ENCODE data around the gene CCL14. TPM values are rescaled to one million over a fixed set of nuclear protein-coding genes. Genes with fewer than 3 reads are reported as not detected.

CCL14 gene
- total and polyA plus RNA-seq, 2 of the 13 experiments (the other 11 are each of a cell fraction or from before 2014, with no cell fraction given) = 1.1 to 1.7 TPM

- TF ChIP-seq HOXA7 (CRISPR knock-in tag; IDR thresholded peaks at IDR 0.05) = no peak
- no peak for TF ChIP-seq MEF2D (CRISPR knock-in tag; IDR thresholded peaks at IDR 0.05)
- TF ChIP-seq ARID4A (CRISPR knock-in tag; IDR thresholded peaks at IDR 0.05; ENCODE audit: borderline replicate concordance) = no peak
- no peak for TF ChIP-seq ZNF343 (CRISPR knock-in tag; IDR thresholded peaks at IDR 0.05)
- 0 out of 2 replicates have a peak, but pooled peaks have one; percentile 43 for TF ChIP-seq BRD4 (CRISPR knock-in tag; IDR thresholded peaks at IDR 0.05)
- no peak for TF ChIP-seq HES4 (CRISPR knock-in tag; IDR thresholded peaks at IDR 0.05; ENCODE audit: borderline replicate concordance)
- no peak for TF ChIP-seq ZNF556 (CRISPR knock-in tag; IDR thresholded peaks at IDR 0.05; ENCODE audit: borderline replicate concordance)
- TF ChIP-seq MTF1 (CRISPR knock-in tag; IDR thresholded peaks at IDR 0.05) = no peak
- TF ChIP-seq AFF4 (CRISPR knock-in tag; IDR thresholded peaks at IDR 0.05) = peak; percentile 23; the same call in 1 of the 2 replicates
- no peak for TF ChIP-seq ZNF430 (CRISPR knock-in tag; IDR thresholded peaks at IDR 0.05)
- TF ChIP-seq ARID3A (IDR thresholded peaks at IDR 0.05; ENCODE audit: low read depth, low read length) = 0 out of 2 replicates have a peak, but pooled peaks have one; percentile 3
- no peak for TF ChIP-seq FOXO4 (CRISPR knock-in tag; conservative IDR thresholded peaks at IDR 0.05)
- no peak for TF ChIP-seq ZKSCAN5 (CRISPR knock-in tag; IDR thresholded peaks at IDR 0.05)
- TF ChIP-seq PHB2 (IDR thresholded peaks at IDR 0.05; ENCODE audit: partially characterized antibody) = no peak
- no peak for TF ChIP-seq ZSCAN9 (CRISPR knock-in tag; IDR thresholded peaks at IDR 0.05; ENCODE audit: borderline replicate concordance)
- no peak for TF ChIP-seq ZNF292 (CRISPR knock-in tag; IDR thresholded peaks at IDR 0.05; ENCODE audit: borderline replicate concordance, low read depth)
- TF ChIP-seq AKAP8 (CRISPR knock-in tag; IDR thresholded peaks at IDR 0.05) = no peak
- TF ChIP-seq ZNF414 (CRISPR knock-in tag; IDR thresholded peaks at IDR 0.05) = peak; percentile 37; the same call in 1 of the 2 replicates
Measured at GRCh38 chr17:36001110-36001771, 14.7 kb upstream of the CCL14 start, which contains the start of gene CCL15 (continued).
